Cardiac muscle cell (in vitro differentiated cells and primary cell): Measurements from ENCODE around the gene FGD6. TPM values are rescaled to one million over a fixed set of nuclear protein-coding genes. Genes with fewer than 3 reads are reported as not detected.
"Not testable (repeated sequence)": the region's sequence is repeated elsewhere in the genome, so short reads cannot be mapped to it uniquely, and the experiment has no call there.

Source experiments
- DNase-seq, 2 donors: peaks; one replicate each; pipeline versions ENCODE4 v3.0.0 to v3.0.0-alpha.2; 2010 to 2017; ENCODE audit warnings: low read depth in 1 of 2, low spot score in 1 of 2
- H3K27ac ChIP-seq: fragments of 200-600 bp; sonication (generic); 2 replicates; pipeline ENCODE4 v1.5.1; 2016
- H3K27me3 ChIP-seq: fragments of 200-600 bp; sonication (generic); 2 replicates; pipeline ENCODE4 v1.6.0; 2016; ENCODE audit warnings: control low read depth
- H3K36me3 ChIP-seq: fragments of 200-600 bp; sonication (generic); 2 replicates; pipeline ENCODE4 v1.5.1; 2016; ENCODE audit warnings: control low read depth
- H3K4me1 ChIP-seq: fragments of 200-600 bp; sonication (generic); 2 replicates; pipeline ENCODE4 v1.8.1; 2017; ENCODE audit warnings: low read depth, mild to moderate bottlenecking, mixed run types
- H3K4me3 ChIP-seq: fragments of 200-600 bp; sonication (generic); 2 replicates; pipeline ENCODE4 v1.5.1; 2016; ENCODE audit warnings: mild to moderate bottlenecking
- H3K9me3 ChIP-seq: fragments of 200-600 bp; sonication (generic); 2 replicates; pipeline ENCODE4 v1.5.1; 2017; ENCODE audit warnings: low read depth, mild to moderate bottlenecking, control low read depth
- CTCF ChIP-seq: IDR thresholded peaks from 2 replicates; pipeline ENCODE4 v1.5.1; 2012; ENCODE audit warnings: low read depth, mild to moderate bottlenecking, low read length
- polyA plus RNA-seq: library from polyadenylated mRNA; unstranded; fragments of >200 nt; fragmentation: Nextera tagmentation; extraction: Ambion mirVana; gene quantifications from 2 replicates; pipeline ENCODE4 v1.2.1, GENCODE V29; 2016
- total RNA-seq: library from RNA; depleted of rRNA; stranded (reverse); fragments of >200 nt; gene quantifications from 2 replicates; pipeline ENCODE4 v1.2.3, GENCODE V29; 2016

FGD6 gene
- total and polyA plus RNA-seq, 2 experiments from 2014 or later = 10.7 to 19.4 TPM

DNA sequence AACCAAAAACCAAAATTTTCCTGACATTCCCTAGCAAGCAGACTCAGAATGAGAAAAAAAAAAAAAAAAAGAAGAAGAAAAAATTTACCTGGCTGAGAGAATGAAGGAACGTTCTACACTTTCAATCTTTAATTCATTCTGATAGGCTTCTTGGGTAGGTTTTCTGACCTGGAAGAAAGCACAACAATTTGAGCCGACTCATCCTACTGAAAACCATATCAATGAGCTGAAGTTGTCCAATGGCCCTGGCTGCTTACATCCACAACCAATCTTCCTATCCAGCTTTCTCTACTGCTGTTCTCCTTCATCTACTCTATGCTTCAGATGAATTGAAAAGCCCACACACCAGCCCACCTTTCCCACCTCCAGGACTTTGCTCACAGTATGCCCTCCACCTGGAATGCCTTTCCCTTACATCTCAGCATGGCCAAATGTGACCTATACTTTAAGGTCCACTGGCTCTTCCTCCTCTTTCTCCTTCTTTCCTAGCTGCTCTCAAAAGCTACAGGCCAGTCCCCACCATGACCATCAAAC lies 112.3 kb downstream of the FGD6 start:
- H3K4me1 ChIP-seq = no peaks in the 10 kb centered on the region
- H3K27ac ChIP-seq = no peak overlapping the region
- no peaks in the 10 kb centered on the region for H3K27me3 ChIP-seq
- no peak for TF ChIP-seq CTCF
- H3K36me3 ChIP-seq = peaks cover 37% of the 10 kb centered on the region
- H3K9me3 ChIP-seq = no peaks in the 10 kb centered on the region
- no peak overlapping the region for H3K4me3 ChIP-seq
- DNase-seq = no peak

DNA sequence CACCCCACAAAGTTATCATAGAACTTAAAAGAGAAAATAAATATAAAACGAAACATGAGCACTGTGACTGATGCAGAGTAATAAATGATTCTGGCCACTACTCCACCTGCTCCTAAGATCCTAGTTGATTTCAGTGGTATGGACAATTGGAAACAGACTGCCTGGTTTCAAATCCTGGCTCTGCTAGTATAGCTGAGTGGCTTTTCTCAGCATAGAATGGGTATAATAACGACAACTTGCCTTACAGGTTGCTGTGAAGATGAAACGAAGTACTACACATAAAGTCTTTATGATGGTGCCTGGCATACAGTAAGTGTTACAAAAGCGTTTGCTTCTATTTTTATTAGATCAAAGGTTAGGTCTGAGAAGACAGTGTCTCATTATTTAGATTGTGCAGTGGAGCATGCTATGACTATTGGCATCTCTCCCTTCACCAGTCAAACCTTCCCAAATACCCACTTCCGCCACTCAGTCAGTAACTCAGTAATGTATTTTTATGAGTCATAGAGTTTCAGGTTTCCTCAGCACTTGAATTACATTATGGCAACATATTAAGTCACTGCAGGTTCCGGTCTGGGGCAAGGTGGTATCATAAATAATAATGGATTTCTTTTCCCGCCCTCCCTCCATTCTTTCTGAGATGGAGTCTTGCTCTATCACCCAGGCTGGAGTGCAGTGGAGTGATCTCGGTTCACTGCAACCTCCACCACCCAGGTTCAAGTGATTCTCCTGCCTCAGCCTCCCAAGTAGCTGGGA lies 114.2 kb downstream of the FGD6 start:
- H3K36me3 ChIP-seq = peaks cover 33% of the 10 kb centered on the region
- H3K27me3 ChIP-seq = no peaks in the 10 kb centered on the region
- TF ChIP-seq CTCF = no peak
- H3K4me1 ChIP-seq = no peaks in the 10 kb centered on the region
- H3K27ac ChIP-seq = no peak overlapping the region
- peak in 1 of 2 donors; percentile 31 for DNase-seq
- no peak overlapping the region for H3K4me3 ChIP-seq
- no peaks in the 10 kb centered on the region for H3K9me3 ChIP-seq

- peaks cover 22% of the 10 kb centered on the region for H3K36me3 ChIP-seq
- H3K9me3 ChIP-seq, H3K4me3 ChIP-seq, H3K4me1 ChIP-seq, DNase-seq, H3K27me3 ChIP-seq, H3K27ac ChIP-seq: not testable (repeated sequence)
Observed at GRCh38 chr12:95101957-95102356, 115.3 kb downstream of the FGD6 start.

DNA sequence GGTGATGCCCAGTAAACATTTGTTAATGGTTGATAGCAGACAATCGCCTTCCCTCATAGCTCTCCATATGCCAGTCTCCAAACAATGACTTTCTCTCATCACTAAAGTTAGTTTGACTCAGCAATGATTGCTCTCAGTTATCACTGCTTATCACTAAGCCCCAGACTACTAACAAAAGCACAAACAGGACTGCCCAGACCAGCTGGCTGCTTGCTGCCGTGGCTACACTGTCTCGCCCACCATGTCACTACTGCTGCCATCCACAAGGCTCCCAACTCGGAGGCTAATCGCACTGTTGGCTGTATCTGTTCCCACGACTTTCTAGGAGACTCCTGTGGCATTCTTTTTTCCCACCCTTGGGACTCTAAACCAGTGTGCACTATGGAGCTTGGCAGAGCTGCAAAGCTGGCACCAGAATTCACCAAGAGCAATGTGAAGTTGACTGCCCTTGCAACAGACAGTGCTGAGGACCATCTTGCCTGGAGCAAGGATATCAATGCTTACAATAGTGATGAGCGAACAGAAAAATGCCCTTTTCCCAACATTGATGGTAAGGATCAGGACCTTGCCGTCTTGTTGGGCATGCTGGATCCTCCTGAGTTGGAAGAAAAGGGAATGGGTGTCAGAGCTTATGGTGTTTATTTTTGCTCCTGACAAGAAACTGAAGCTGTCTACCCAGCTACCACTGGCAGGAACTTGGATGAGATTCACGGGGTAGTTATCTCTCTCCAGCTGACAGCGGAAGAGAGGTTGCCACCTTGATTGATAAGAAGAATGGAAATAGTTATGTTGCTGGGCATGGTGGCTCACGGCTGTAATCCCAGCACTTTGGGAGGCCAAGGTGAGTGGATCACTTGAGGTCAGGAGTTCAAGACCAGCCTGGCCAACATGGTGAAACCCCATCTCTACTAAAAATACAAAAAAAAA lies 116.7 kb downstream of the FGD6 start:
- Histone ChIP-seq H3K27ac (no peak overlapping the region), H3K9me3 (no peaks in the 10 kb centered on the region), H3K4me1 (no peaks in the 10 kb centered on the region), H3K4me3 (no peak overlapping the region), H3K36me3 (peaks cover 18% of the 10 kb centered on the region), H3K27me3 (no peaks in the 10 kb centered on the region)
- TF ChIP-seq CTCF = no peak
- no peak for DNase-seq

- no peak for DNase-seq
Observed at GRCh38 chr12:95099270-95099790, 117.9 kb downstream of the FGD6 start.

More at GRCh38 chr12:95099270-95099790, 117.9 kb downstream of the FGD6 start:
- H3K4me1 ChIP-seq = no peaks in the 10 kb centered on the region
- no peak for TF ChIP-seq CTCF
- H3K27me3 ChIP-seq = no peaks in the 10 kb centered on the region
- H3K9me3 ChIP-seq = no peaks in the 10 kb centered on the region
- H3K4me3 ChIP-seq = no peak overlapping the region
- no peak overlapping the region for H3K27ac ChIP-seq
- H3K36me3 ChIP-seq = peaks cover 14% of the 10 kb centered on the region
